Left ventricle myocardium inferior (tissue), 1 donor: ENCODE results near the gene FABP3. TPM values are rescaled to one million over a fixed set of nuclear protein-coding genes. Genes with fewer than 3 reads are reported as not detected.

Experiments
- DNase-seq: peaks from one replicate; pipeline ENCODE4 v3.0.0-alpha.2; 2020
- H3K27ac ChIP-seq: fragments of 200-600 bp; replicated peaks from 2 replicates; pipeline ENCODE4 v1.8.0; 2021
- H3K27me3 ChIP-seq: fragments of 200-600 bp; 2 replicates; pipeline ENCODE4 v1.8.0; 2021; ENCODE audit warnings: low read depth
- H3K36me3 ChIP-seq: fragments of 200-600 bp; 2 replicates; pipeline ENCODE4 v1.8.0; 2021
- H3K4me1 ChIP-seq: fragments of 200-600 bp; 2 replicates; pipeline ENCODE4 v1.8.0; 2021
- H3K4me3 ChIP-seq: fragments of 200-600 bp; 2 replicates; pipeline ENCODE4 v1.8.0; 2021; ENCODE audit warnings: mild to moderate bottlenecking, moderate library complexity
- H3K9me3 ChIP-seq: fragments of 200-600 bp; replicated peaks from 2 replicates; pipeline ENCODE4 v1.8.0; 2021
- CTCF ChIP-seq: fragments of 200-600 bp; IDR thresholded peaks from 2 replicates; pipeline ENCODE4 v1.8.0; 2021; ENCODE audit warnings: antibody characterized with exemption, mild to moderate bottlenecking, borderline replicate concordance
- intact Hi-C: fragments of 100-400 bp; cut with micrococcal nuclease; formaldehyde crosslinking; loops from one replicate; pipeline ENCODE4 v1.11.0; 2022
- total RNA-seq: library from RNA; stranded (reverse); fragmentation: NEBNext Ultra II Directional; extraction: Animal tissue kit (Norgen Biotek cat#: 25700); gene quantifications from one replicate; pipeline ENCODE4 v1.2.1, GENCODE V29; 2021
- donor health status: DM: no; HTN: yes; CAD: no; lungs with severe emphysema.

The FABP3 gene
- total RNA-seq, 1 donor from 2014 or later: 4,737 TPM

- no peak for DNase-seq
- H3K9me3 ChIP-seq: no peaks in the 10 kb centered on the region
- no peak overlapping the region for H3K27ac ChIP-seq
- no peak overlapping the region for H3K4me3 ChIP-seq
- TF ChIP-seq CTCF: no peak
- intact Hi-C loops: no loop called here
- H3K36me3 ChIP-seq: no peaks in the 10 kb centered on the region
- H3K27me3 ChIP-seq: peaks cover 8% of the 10 kb centered on the region
- peaks cover 11% of the 10 kb centered on the region for H3K4me1 ChIP-seq
Measured at GRCh38 chr1:31398246-31398645, 25.4 kb upstream of the FABP3 start.

- Histone ChIP-seq H3K9me3 (no peaks in the 10 kb centered on the region), H3K36me3 (no peaks in the 10 kb centered on the region), H3K27me3 (peaks cover 9% of the 10 kb centered on the region), H3K4me3 (no peak overlapping the region), H3K4me1 (peaks cover 11% of the 10 kb centered on the region), H3K27ac (no peak overlapping the region)
- intact Hi-C loops: no loop called here
- no peak for TF ChIP-seq CTCF
- no peak for DNase-seq
Measured at GRCh38 chr1:31397360-31398095, 24.7 kb upstream of the FABP3 start.

- H3K4me1 ChIP-seq: peaks cover 11% of the 10 kb centered on the region
- DNase-seq: no peak
- H3K27ac ChIP-seq: no peak overlapping the region
- peaks cover 13% of the 10 kb centered on the region for H3K27me3 ChIP-seq
- no peaks in the 10 kb centered on the region for H3K9me3 ChIP-seq
- TF ChIP-seq CTCF: peak; percentile 17
- no peak overlapping the region for H3K4me3 ChIP-seq
- intact Hi-C loops: no loop called here
- no peaks in the 10 kb centered on the region for H3K36me3 ChIP-seq
Measured at GRCh38 chr1:31396633-31397351, 23.9 kb upstream of the FABP3 start.

- peak; percentile 82 for DNase-seq
- Histone ChIP-seq H3K27ac (peak overlapping the region; percentile 55), H3K27me3 (peaks cover 13% of the 10 kb centered on the region), H3K36me3 (no peaks in the 10 kb centered on the region), H3K4me3 (peak overlapping the region; percentile 57), H3K9me3 (no peaks in the 10 kb centered on the region), H3K4me1 (peaks cover 11% of the 10 kb centered on the region)
- TF ChIP-seq CTCF: peak; percentile 90
- intact Hi-C loops: no loop called here
Measured at GRCh38 chr1:31394584-31395193, 21.8 kb upstream of the FABP3 start.

- H3K27ac ChIP-seq: no peak overlapping the region
- no peak for TF ChIP-seq CTCF
- H3K36me3 ChIP-seq: no peaks in the 10 kb centered on the region
- H3K4me1 ChIP-seq: peaks cover 11% of the 10 kb centered on the region
- intact Hi-C loops: no loop called here
- H3K27me3 ChIP-seq: peaks cover 13% of the 10 kb centered on the region
- H3K4me3 ChIP-seq: no peak overlapping the region
- H3K9me3 ChIP-seq: no peaks in the 10 kb centered on the region
- DNase-seq: no peak
Measured at GRCh38 chr1:31393463-31393862, 20.6 kb upstream of the FABP3 start.
